BJ (cell line): ENCODE measurements around the gene PGC. TPM values are rescaled to one million over a fixed set of nuclear protein-coding genes. Genes with fewer than 3 reads are reported as not detected.

Experiments used
- CTCF ChIA-PET: fragments of 350-600 bp; formaldehyde crosslinking; extraction: SDS; loops from one replicate; lab custom pipeline; 2021; ENCODE audit warnings: antibody characterized with exemption, inconsistent platforms; lab: Yijun Ruan, JAX
- POLR2A ChIA-PET: fragments of 300-600 bp; sonication (Branson Sonifier 250); formaldehyde crosslinking; extraction: SDS; loops from one replicate; lab custom pipeline; 2021; ENCODE audit warnings: antibody characterized with exemption; lab: Charles Lee
- DNase-seq: peaks from one replicate; pipeline ENCODE4 v3.0.0-alpha.2; 2011; ENCODE audit warnings: low read depth
- H3K27me3 ChIP-seq: 2 replicates; pipeline ENCODE4 v1.6.0; 2011; ENCODE audit warnings: low read length; ENCODE audit not compliant: control insufficient read depth, insufficient read depth
- H3K36me3 ChIP-seq: 2 replicates; pipeline ENCODE4 v1.5.1; 2011; ENCODE audit warnings: low read length; ENCODE audit not compliant: control insufficient read depth, insufficient read depth
- H3K4me3 ChIP-seq: 2 replicates; pipeline ENCODE4 v1.5.1; 2011; ENCODE audit warnings: low read depth, mild to moderate bottlenecking, control low read depth, low read length
- CTCF ChIP-seq: IDR thresholded peaks from 2 replicates; pipeline ENCODE4 v1.5.1; 2011; ENCODE audit warnings: low read depth, mild to moderate bottlenecking, control low read depth, inconsistent platforms, low read length, moderate library complexity; ENCODE audit not compliant: insufficient read depth
- polyA plus RNA-seq: library from polyadenylated mRNA; depleted of rRNA; stranded (reverse); fragments of >200 nt; gene quantifications from 2 replicates; pipeline ENCODE4 v1.2.3, GENCODE V29; 2011

The PGC gene
- polyA plus RNA-seq, 1 experiment, result not detected

GRCh38 chr6:41775293-41775882 is 28.2 kb upstream of the PGC start:
- Histone ChIP-seq H3K27me3 (no peaks in the 10 kb centered on the region), H3K4me3 (no peak overlapping the region), H3K36me3 (peaks cover 27% of the 10 kb centered on the region)
- DNase-seq, result no peak
- CTCF ChIA-PET, result interaction anchor here (0.6 to 5.9 kb wide), 17 partner anchors 10 to 407 kb away, joined by 3 to 49 read pairs (median 3); partner anchors contain the start of gene TOMM6
- no peak for TF ChIP-seq CTCF
- POLR2A ChIA-PET, result no interaction called here

GRCh38 chr6:41774841-41775240 is 27.6 kb upstream of the PGC start:
- H3K36me3 ChIP-seq, result peaks cover 27% of the 10 kb centered on the region
- CTCF ChIA-PET, result interaction anchor here (0.9 to 5.9 kb wide), 9 partner anchors 11 to 407 kb away, joined by 3 to 49 read pairs (median 5); partner anchors contain the start of gene TOMM6
- no peak for DNase-seq

GRCh38 chr6:41771058-41771983 is 24.1 kb upstream of the PGC start:
- ChIA-PET POLR2A (no interaction called here), CTCF (interaction anchor here (1.0 to 2.1 kb wide), 3 partner anchors 16 to 403 kb away, joined by 4 to 15 read pairs (median 5); partner anchors contain the start of gene TOMM6)
- no peak for DNase-seq
- Histone ChIP-seq H3K4me3 (no peak overlapping the region), H3K36me3 (peaks cover 24% of the 10 kb centered on the region), H3K27me3 (no peaks in the 10 kb centered on the region)
- TF ChIP-seq CTCF, result no peak

More at GRCh38 chr6:41774841-41775240, 27.6 kb upstream of the PGC start:
- Histone ChIP-seq H3K4me3 (no peak overlapping the region), H3K27me3 (no peaks in the 10 kb centered on the region)
- no peak for TF ChIP-seq CTCF
- POLR2A ChIA-PET, result no interaction called here

- ChIA-PET POLR2A (no interaction called here), CTCF (interaction anchor here (1.0 to 1.3 kb wide), 2 partner anchors 16 to 402 kb away, joined by 4 read pairs; no protein-coding TSS in a partner anchor)
- TF ChIP-seq CTCF, result no peak
- no peak for DNase-seq
- no peaks in the 10 kb centered on the region for H3K27me3 ChIP-seq
- H3K4me3 ChIP-seq, result no peak overlapping the region
- peaks cover 22% of the 10 kb centered on the region for H3K36me3 ChIP-seq
Observed at GRCh38 chr6:41770381-41771057, 23.3 kb upstream of the PGC start.
